HG02763 (cell line): Measurements from ENCODE around the gene UBE2L5.
"Not testable (repeated sequence)": the region's sequence is repeated elsewhere in the genome, so short reads cannot be mapped to it uniquely, and the experiment has no call there.

Experiments
- ATAC-seq: cut with Tn5 transposase; IDR thresholded peaks from one replicate; pipeline ENCODE4 v1.9.1; 2021; ENCODE audit warnings: mild to moderate bottlenecking, moderate library complexity; ENCODE audit not compliant: unreplicated experiment

Gene UBE2L5

DNA sequence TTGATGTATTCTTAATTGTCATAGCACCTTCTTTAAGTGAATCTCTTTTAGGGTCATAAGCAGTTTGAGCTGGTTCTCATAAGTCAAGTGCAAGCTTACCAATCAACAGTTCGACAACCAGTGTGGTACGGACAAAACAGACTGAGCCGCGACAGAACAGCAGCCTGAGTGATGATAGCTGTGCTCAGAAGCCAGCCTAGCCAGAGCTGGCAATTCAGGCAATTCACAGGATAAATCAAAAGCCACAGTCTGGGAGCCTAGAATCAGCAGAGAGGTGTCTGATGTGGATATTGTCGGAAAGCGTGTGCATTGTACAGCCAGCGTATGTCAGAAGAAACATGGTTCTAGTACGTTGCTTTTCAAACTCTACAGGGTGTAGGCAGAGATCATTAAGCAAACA is 14.9 kb downstream of the UBE2L5 start:
- ATAC-seq, result no peak

DNA sequence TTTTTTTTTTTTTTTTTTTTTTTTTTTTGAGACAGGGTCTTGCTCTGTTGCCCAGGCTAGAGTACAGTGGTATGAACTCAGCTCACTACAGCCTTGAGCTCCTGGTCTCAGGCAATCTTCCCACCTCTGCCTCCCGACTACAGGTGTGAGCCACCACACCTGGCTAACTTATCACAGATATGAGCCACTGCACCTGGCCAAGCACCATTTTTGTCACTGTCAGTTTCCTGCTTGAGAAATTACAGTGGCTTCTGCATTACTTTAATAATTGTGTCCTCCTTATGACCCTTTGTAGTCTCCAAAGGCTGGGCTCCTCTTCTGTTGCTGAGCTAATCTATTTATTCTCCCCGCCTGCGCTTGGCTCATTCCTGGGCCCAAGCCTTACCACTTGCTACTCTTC is 16.0 kb downstream of the UBE2L5 start:
- no peak for ATAC-seq

DNA sequence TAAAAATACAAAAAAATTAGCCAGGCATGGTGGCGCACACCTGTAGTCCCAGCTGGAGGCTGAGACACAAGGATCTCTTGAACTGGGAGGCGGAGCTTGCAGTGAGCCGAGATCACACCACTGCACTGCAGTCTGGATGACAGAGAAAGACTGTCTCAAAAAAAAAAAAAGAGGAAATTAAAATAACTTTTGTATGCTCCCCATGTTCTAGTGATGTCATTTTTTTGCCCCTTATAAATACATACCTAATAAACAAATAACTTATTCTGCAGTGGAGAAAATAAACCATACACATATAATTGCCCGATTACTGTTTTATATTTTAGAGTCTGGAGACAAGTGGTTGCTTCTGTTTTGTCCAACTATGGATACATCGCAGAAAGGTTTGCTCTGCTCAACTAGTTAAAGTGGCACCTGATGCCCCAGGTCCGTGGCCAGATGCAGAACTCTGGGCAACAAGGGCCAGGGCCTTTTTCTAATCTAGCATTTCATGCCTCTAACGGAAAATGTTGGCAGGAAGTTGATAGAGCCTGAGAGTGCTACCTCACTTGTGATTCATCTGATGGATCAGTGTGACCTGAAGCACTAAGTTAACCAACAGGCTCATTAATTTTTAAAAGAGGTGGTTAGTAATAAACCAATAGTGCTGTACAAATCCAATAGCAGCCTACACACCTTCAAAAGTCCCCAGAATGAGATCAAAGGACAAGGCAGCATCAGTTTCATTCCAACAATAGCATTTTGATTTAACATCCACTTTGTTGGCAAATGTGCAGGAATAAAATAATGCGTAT is 18.8 kb downstream of the UBE2L5 start:
- no peak for ATAC-seq

DNA sequence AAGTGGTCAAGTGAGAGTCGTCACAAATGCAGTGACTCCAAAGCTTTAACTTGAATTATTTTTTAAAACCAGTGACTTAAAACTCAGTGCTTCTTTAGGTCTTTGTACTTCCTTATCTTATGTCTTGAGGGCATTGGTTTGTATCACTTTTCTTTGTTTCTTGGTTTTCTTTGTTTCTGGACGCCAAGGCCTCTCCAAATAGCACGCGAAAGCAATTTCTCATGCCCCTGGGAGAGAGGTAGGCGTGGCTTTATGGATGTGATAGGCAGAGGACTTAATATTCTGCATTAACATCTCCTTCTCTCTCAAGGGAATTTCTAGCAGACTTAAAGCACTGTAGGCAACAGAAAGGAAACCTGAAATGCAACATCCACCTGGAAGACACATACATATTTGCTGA is 20.6 kb downstream of the UBE2L5 start:
- ATAC-seq, result no peak

DNA sequence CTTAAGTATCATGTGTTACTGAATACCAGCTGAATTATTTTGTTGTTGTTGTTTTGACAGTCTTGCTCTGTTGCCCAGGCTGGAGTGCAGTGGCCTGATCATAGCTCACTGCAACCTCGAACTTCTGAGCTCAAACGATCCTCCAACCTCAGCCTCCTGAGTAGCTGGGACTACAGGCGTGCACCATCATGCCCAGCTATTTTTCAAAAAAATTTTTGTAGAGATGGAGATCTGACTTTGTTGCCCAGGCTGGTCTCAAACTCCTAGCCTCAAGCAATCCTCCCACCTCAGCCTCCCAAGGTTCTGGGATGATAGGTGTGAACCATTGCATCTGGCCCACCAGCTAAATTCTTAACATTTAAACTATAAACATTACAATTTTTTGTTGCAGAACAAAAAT is 21.2 kb downstream of the UBE2L5 start:
- not testable (repeated sequence) for ATAC-seq

DNA sequence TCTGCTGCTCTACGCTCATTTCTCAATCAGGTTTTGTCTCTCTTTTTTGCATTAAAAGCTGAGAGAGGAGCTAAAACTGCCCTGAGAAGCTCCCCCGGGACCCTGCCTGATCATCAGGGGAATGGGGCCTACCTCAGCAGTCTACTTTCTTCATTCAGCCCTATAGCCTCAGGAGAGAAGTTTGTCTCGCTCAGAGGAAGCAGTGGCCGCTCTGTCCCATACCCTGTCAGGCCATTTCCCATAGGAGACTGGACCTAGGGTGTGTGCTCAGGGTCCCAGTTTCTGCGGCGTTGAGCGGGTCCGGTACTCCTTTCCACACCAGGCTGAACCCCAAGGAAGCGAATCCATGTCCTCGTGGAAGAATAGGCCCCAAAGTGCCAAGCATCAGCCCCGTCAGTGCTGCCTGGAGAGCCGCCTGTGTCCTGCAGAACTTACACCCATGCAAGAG is 21.7 kb downstream of the UBE2L5 start:
- ATAC-seq, result peak; percentile 35

DNA sequence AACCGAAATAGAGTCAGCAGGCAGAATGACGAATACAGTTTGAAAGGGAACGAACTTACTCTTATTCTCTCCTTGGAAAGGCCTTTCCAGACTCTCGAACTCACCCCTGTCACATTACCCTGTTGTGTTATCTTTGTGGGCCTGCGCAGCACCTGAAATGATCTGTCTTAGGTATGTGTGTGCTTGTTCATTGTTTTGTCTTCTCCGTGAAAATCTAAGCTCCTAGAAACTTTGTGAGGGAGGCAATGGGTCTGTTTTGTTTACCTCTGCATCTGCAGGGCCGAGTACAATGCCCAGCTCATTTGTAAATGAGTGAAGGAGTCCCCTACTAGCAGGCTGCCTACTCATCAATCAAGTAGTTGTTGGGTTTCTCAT is 23.8 kb downstream of the UBE2L5 start:
- ATAC-seq, result peak; percentile 3

DNA sequence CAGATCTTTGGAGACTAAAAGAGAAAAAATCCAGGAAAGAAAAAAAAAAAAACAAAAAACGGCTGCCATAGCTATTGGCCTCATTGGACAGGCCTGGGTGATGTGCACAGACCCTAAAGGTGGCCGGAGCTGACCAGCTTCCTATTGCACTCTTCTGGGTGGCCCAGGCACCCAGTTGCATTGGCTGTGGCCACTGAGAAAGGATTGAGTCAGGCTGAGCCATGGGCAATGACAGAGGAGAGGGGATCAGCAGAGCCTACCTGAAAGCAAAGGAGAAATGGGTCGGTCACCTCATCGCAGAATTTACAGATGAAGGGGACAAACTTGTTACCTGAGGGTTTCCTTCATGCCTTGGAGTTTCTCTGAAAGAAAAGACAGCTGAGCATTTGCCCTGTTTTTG is 26.1 kb downstream of the UBE2L5 start:
- no peak for ATAC-seq

DNA sequence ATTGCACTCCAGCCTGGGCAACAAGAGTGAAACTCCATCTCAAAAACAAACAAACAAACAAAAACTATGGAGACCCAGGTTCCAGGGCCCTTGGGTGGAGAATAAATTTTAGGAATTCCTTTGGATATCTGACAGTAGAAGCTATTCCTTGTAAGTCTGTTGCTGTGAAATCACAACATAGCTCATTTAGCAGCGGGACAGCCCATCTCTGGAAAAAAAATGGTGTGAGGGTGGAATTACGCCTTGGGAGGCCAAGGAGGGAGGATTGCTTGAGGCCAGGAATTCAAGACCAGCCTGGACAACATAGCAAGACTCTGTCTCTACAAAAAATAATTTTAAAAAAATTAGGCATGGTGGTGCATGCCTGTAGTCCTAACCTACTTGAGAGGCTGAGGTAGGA is 27.8 kb downstream of the UBE2L5 start:
- no peak for ATAC-seq

DNA sequence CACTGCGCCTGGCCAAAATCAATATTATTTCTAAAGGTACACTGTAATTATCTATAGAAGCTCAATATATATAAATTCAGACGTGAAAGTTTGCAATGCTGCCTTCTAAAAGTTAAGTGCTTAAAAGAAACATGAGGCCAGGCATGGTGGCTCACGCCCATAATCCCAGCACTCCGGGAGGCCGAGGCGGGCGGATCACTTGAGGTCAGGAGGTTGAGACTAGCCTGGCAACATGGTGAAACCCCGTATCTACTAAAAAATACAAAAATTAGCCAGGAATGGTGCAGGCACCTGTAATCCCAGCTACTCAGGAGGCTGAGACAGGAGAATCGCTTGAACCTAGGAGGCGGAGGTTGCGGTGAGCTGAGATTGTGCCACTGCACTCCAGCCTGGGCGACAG is 29.2 kb downstream of the UBE2L5 start:
- not testable (repeated sequence) for ATAC-seq

DNA sequence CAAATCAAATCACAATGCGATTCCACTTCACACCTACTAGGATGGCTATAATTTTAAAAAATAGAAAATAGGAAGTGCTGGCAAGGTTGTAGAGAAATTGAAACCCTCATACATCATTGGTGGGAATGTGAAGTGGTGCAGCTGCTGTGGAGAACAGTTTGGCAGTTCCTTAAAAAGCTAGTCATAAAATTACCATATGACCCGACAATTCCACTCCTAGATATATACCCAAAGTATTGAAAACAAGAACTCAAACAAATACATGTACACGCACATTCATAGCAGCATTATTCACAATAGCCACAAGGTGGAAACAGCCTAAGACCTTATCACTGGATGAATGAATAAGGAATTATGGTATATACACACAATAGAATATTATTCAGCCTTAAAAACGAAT is 31.4 kb downstream of the UBE2L5 start:
- no peak for ATAC-seq

DNA sequence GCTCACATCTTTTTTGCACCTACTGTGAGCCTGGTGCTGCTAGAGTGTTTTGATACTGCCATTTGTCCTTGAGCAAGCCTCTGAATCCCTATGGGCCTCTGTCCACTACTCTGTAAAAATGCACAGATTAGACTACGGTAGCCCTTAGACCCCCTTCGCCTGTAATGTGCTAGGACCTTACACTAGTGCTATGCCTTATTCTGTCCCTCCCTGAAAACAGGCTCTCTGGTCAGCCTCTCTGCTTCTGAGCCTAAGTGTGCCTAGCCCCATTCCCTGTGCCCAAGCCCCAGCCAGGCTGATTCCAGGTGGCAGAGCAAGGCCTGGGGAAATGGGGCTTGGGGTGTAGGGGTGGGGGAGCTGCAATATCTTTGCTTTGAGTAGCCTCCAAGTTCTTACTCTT is 32.7 kb downstream of the UBE2L5 start:
- no peak for ATAC-seq

DNA sequence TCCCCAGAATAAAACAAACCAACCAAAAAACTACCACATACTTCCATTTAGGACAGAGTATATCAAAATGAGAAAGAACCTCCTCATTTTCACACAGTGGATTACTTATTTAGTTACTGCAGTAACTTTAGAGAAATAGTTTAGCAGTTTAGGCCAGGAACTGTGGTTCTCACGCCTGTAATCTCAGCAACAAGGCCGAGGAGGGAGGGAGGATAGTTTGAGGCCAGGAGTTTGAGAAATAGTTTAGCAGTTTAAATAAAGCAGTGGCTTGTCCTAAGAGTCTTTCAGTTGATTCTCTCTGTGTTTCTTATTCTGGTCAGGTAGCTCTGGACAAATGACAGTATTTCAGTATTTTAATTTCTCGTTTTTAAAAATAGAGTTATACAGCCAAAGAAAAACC is 34.0 kb downstream of the UBE2L5 start:
- ATAC-seq, result no peak

DNA sequence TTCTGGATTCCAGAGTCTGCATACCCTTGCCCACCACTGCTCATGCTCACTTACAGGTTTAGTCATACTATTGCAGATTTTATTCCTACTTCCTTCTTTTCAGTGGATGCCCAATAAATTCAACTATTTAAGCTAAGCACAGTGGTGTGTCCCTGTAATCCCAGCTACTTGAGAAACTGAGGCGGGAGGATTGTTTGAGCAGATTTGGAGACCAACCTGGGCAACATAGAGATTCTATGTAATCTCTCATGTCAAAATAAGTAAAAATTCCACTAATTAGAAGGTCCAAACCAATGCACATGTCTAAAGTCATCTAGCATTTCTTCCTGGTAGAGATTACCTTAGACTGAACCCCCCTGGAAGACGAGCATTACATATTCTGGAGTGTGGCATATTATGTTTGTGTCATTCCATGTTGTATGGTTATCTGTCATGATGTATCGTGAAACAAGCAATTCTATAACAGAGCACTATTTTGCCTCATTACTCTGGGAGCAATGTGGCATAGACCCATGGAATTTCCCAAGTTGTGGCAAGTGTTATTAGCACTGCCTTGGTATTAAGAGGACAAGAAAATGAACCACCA is 35.1 kb downstream of the UBE2L5 start:
- ATAC-seq, result no peak

DNA sequence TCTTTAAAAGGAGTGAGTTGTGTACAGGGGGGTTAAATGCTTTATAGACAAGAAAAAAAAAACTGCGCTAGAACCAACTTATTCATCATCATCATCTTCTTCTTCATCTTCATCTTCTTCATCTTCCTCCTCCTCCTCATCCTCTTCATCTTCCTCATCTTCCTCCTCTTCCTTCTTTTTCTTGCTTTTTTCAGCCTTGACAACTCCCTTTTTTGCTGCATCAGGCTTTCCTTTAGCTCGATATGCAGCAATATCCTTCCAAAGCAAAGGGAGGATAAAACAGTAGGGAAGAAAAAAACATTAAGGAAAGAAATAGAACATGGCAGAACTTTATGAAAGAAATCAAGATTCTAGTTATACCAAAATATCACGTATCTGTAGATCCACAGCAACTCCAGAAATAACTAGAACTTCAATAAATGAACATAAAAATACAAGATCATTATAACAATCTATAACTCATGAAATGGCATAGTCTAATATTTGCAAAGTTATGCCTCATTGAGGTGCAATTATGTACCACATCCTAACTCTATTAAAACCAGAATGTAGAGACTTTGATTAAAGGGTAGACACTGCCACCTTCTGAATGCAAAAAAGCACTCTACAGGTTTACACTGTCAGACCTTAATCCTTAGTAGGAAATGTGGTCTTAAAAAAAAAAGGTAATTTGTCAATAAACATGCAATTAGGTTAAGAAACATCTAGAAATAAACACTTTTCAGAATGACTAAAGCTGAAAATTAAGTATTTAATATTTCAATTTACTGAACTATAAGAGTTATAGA is 39.2 kb downstream of the UBE2L5 start:
- ATAC-seq, result not testable (repeated sequence)

DNA sequence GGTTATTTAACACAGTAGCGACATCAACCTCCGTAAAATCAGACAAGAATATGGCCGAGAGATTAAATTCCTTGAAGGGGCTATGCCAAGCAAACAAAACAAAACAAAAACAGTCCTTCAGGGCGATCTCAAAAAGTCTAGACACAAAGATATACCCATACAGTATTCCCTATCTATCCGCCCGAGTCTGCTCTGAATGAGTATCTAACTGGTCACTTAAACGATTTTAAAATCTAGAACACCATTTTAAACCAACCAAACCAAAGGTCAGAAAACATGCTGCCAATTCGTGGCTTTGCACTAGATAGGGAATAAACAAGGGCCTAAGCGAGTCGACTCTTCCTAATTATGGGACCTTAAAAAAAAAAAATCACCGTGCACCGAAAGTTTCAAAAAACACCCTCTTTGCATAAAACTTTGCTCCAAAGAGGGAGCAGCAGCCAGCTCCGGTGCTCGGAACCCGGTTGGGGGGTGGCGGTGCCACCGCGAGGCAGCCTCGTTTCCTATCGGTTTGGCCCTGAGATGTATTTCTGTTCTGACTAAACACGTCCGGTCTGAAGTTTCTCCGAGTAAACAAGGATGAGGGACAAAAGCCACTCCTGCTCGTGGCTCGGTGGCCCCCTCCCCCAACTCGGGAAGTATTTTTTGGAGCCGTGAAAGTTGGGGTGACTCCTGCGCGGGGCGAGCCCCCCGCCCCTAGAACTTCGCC is 41.6 kb downstream of the UBE2L5 start:
- peak; percentile 42 for ATAC-seq

DNA sequence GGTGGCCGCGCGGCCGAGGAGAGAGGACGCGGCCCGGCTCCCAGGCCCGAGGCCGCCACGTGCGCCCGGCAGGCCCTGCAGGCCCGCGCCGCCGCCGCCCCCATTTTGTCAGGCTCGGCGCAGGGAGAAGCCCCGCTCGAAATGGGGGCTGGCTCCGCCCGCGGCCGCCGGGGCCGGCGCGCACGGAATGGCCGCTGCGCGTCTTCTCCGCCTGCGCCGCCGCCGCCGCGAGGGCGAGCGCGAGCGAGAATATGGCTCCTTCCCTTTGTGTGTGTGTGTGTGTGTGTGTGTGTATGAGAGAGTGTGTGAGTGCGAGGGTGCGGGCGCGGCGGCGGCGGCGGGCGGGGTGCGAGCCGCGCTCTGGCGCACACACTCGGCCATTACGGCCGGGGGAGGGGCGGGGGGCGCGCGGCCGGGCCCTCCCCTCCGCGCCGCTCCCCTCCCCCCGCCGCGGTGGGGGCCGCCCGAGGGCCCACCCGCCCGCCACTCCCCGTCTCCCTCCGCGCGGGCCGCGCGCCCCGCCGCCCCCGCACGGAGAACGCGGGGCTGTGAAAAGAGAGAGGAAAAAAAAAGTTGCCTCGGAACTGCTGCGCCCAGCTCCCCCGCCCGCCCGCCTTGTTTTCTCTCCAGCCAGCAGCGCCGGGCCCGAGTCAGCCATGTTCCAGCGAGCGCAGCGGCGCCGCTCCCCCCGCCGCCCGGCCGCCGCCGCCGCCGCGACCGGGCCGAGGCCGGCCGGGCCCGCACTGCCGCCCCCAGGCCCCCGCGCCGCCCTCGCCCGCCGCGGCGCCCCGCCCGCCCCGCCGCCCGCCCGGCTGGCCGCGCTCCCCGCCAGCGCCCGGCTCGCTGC is 42.4 kb downstream of the UBE2L5 start:
- peak; percentile 35 for ATAC-seq

DNA sequence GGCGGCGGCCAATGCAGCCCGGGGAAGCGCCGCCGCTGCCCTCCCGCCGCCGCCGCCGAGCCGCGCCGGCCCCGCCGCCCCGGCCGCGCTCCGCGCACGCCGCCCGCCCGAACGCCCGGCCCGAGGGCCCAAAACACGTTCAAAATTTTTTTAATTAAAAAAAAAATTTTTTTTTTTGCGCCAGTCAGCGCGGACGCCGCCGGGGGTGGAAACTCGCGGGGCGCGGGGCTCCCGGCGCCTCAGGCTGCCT is 43.0 kb downstream of the UBE2L5 start:
- ATAC-seq, result no peak

DNA sequence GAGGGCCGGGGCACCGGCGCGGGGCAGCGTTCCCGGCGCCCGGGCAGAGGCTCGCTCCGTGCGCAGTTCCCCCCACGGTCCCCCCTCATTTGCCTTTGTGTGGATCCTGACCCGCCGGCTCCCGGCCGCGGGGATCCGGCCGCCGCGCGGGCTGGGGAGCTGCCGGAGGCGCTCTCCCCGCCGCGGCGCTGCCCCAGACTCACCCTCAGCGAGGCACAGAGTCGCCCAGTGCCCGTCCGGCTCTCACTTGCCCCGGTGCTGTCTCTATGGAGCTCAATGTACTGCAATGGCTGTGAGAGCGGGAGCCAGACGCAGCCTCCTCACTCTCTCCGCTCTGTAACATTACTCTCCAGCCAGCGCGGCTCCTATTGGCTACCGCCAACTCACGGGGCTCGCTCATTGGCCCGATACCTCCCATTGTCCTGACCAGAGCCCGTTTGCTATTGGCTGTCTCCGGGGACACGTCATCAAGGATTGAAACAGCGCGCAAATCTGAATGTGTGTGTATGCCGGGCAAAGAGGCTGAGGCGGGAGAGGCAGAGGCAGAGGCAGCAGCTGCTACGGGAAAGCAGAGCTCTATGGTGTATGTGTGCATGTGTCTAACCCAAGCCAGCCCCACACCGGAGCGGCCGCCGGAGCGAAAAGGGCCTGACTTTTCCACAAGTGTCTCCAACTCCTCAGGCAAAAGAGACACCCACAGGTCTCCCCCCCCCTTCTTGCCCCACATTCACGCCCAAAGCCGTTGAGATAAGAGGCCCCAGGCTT is 43.5 kb downstream of the UBE2L5 start, which contains the start of gene HMGB1:
HMGB1 (minus strand) TSS at position 344 of the 765 bp plus-strand sequence. CDS start 2,256 bp downstream, outside the sequence.
- ATAC-seq, result peak; percentile 84

DNA sequence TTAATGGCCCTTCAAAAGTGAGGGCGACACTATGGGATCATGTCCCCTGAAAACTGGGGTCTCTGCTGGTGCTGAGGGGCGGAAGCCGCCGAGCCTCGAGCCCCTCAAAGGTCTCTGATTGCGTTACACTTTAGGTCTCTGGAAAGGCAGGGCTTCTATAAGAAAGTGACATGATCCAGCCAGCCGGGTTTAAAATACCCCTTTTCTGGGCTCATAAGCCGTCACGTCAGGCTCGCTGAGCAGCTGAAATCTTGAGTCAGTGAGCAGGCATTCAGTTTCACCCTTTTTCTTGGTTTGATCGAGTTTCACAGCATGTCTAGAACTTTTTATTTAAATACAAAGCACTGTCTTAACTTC is 44.0 kb downstream of the UBE2L5 start:
- no peak for ATAC-seq
